Measurements from ENCODE around the gene PKP3. TPM values are rescaled to one million over a fixed set of nuclear protein-coding genes. Genes with fewer than 3 reads are reported as not detected.
A peak's percentile ranks its signal among the peaks of the same experiment; 100 is the strongest.

Gene PKP3
- polyA plus RNA-seq, 1 of the 3 experiments (the other 2 are of a cell fraction), result 1.4 TPM

- TF ChIP-seq RFX5 (IDR thresholded peaks at IDR 0.05; ENCODE audit: low read length) (no peak), ELF1 (IDR thresholded peaks at IDR 0.05) (no peak), MEF2A (IDR thresholded peaks at IDR 0.05; ENCODE audit: borderline replicate concordance, low read depth) (no peak), CTCF (IDR thresholded peaks at IDR 0.05) (peak; percentile 61), GATA2 (CRISPR knock-in tag; IDR thresholded peaks at IDR 0.05) (no peak), FOSL2 (IDR thresholded peaks at IDR 0.05; ENCODE audit: borderline replicate concordance, low read depth) (no peak), USF1 (IDR thresholded peaks at IDR 0.05; ENCODE audit: borderline replicate concordance, low read depth) (no peak), TEAD4 (IDR thresholded peaks at IDR 0.05; ENCODE audit: borderline replicate concordance, insufficient read depth) (no peak), REST (IDR thresholded peaks at IDR 0.05; ENCODE audit: low read depth, low read length) (no peak), GABPA (IDR thresholded peaks at IDR 0.05; ENCODE audit: low read depth) (no peak), TCF12 (IDR thresholded peaks at IDR 0.05) (no peak; the same call in 1 of the 2 replicates), RAD21 (IDR thresholded peaks at IDR 0.05; ENCODE audit: low read length) (peak; percentile 62), EP300 (IDR thresholded peaks at IDR 0.05; ENCODE audit: borderline replicate concordance in 1 of 2, low read depth in 1 of 2, low read length in 1 of 2) (no peak), POLR2AphosphoS5 (IDR thresholded peaks at IDR 0.05; ENCODE audit: low read depth, low read length) (0 out of 2 replicates have a peak, but pooled peaks have one; percentile 32), FOXM1 (IDR thresholded peaks at IDR 0.05; ENCODE audit: low read depth) (no peak), NFIC (IDR thresholded peaks at IDR 0.05; ENCODE audit: borderline replicate concordance) (no peak), MXI1 (IDR thresholded peaks at IDR 0.05; ENCODE audit: low read depth, low read length) (peak; percentile 56; the same call in 1 of the 2 replicates), EZH2phosphoT487 (IDR thresholded peaks at IDR 0.05; ENCODE audit: borderline replicate concordance, low read depth) (no peak), MAX (IDR thresholded peaks at IDR 0.05; ENCODE audit: low read depth) (no peak; the same call in 1 of the 2 replicates), RXRA (IDR thresholded peaks at IDR 0.05; ENCODE audit: borderline replicate concordance, low read depth) (no peak), RCOR1 (IDR thresholded peaks at IDR 0.05; ENCODE audit: low read length) (no peak), PBX3 (IDR thresholded peaks at IDR 0.05) (no peak)
These were observed 3.0 kb downstream of the PKP3 start (continued) for GRCh38 chr11:396948-397548.
